PC-9 (cell line): ENCODE results near the gene BMP4. TPM values are rescaled to one million over a fixed set of nuclear protein-coding genes. Genes with fewer than 3 reads are reported as not detected.
A peak's percentile ranks its signal among the peaks of the same experiment; 100 is the strongest.

Experiments
- BruUV-seq: library from RNA; stranded (reverse); fragments of 400-500 nt; replicated peaks from 2 replicates; lab custom pipeline; 2021; lab: Mats Ljungman, UMichigan
- CTCF ChIA-PET: fragments of 300-600 bp; sonication (Branson Sonifier 250); formaldehyde crosslinking; loops from one replicate; lab custom pipeline; 2022; ENCODE audit warnings: antibody characterized with exemption; lab: Charles Lee
- POLR2A ChIA-PET: fragments of 300-600 bp; sonication (Branson Sonifier 250); formaldehyde crosslinking; loops from one replicate; lab custom pipeline; 2022; ENCODE audit warnings: antibody characterized with exemption; ENCODE audit not compliant: unreplicated experiment; lab: Charles Lee
- DNase-seq, 2 experiments: peaks; one replicate each; pipeline versions ENCODE4 v3.0.0 to v3.0.0-alpha.2; 2015 to 2022; ENCODE audit warnings: mixed read lengths in 1 of 2
- H2AFZ ChIP-seq: fragments of 200-600 bp; sonication (generic); 2 replicates; pipeline ENCODE4 v1.8.1; 2017; ENCODE audit warnings: antibody characterized with exemption
- H3F3A ChIP-seq: fragments of 200-600 bp; sonication (generic); 2 replicates; pipeline ENCODE4 v1.8.1; 2017; ENCODE audit warnings: antibody characterized with exemption, mild to moderate bottlenecking, low read depth; ENCODE audit not compliant: insufficient read depth
- H3K27ac ChIP-seq: fragments of 200-600 bp; sonication (generic); 2 replicates; pipeline ENCODE4 v1.6.1; 2016; ENCODE audit warnings: mixed run types
- H3K27me3 ChIP-seq: fragments of 200-600 bp; sonication (generic); 2 replicates; pipeline ENCODE4 v1.6.1; 2016; ENCODE audit warnings: low read depth, mixed run types; ENCODE audit not compliant: insufficient read depth
- H3K36me3 ChIP-seq: fragments of 200-600 bp; sonication (generic); 2 replicates; pipeline ENCODE4 v1.6.1; 2016; ENCODE audit warnings: low read depth, mixed run types
- H3K4me1 ChIP-seq: fragments of 200-600 bp; sonication (generic); replicated peaks from 2 replicates; pipeline ENCODE4 v1.6.1; 2016; ENCODE audit warnings: mixed run types; ENCODE audit not compliant: insufficient read depth
- H3K4me2 ChIP-seq: fragments of 200-600 bp; sonication (generic); 2 replicates; pipeline ENCODE4 v1.6.1; 2017; ENCODE audit warnings: mixed run types
- H3K4me3 ChIP-seq: fragments of 200-600 bp; sonication (generic); 2 replicates; pipeline ENCODE4 v1.6.1; 2016; ENCODE audit warnings: mixed run types
- H3K79me2 ChIP-seq: fragments of 200-600 bp; sonication (generic); 2 replicates; pipeline ENCODE4 v1.6.1; 2017; ENCODE audit warnings: low read depth, mixed run types
- H3K9me2 ChIP-seq: fragments of 200-600 bp; sonication (generic); 2 replicates; pipeline ENCODE4 v1.8.1; 2017; ENCODE audit warnings: mild to moderate bottlenecking; ENCODE audit not compliant: insufficient read depth
- H3K9me3 ChIP-seq: fragments of 200-600 bp; sonication (generic); 2 replicates; pipeline ENCODE4 v1.8.1; 2016; ENCODE audit warnings: low read depth; ENCODE audit not compliant: insufficient read depth
- H4K20me1 ChIP-seq: fragments of 200-600 bp; sonication (generic); 2 replicates; pipeline ENCODE4 v1.8.1; 2017; ENCODE audit not compliant: insufficient read depth
- EZH2 ChIP-seq: fragments of 200-600 bp; sonication (generic); IDR thresholded peaks from 2 replicates; pipeline ENCODE4 v1.8.0; 2017; ENCODE audit warnings: antibody characterized with exemption, low read depth
- intact Hi-C: fragments of 100-400 bp; cut with micrococcal nuclease; formaldehyde crosslinking; loops from one replicate; pipeline ENCODE4 v1.10.0; 2022; ENCODE audit not compliant: unreplicated experiment
- total RNA-seq: library from RNA; stranded (reverse); gene quantifications from 2 replicates; pipeline ENCODE4 v1.2.3, GENCODE V29; 2021
- TF ChIP-seq, protein P1 (sequence below): fragments of 200-600 bp; sonication (generic); conservative IDR thresholded peaks from 2 replicates; pipeline ENCODE4 v1.6.1; 2017; ENCODE audit warnings: mixed run types, antibody characterized with exemption, mild to moderate bottlenecking, moderate library complexity

The BMP4 gene
- total RNA-seq, 1 experiment from 2014 or later = 63.5 TPM

DNA sequence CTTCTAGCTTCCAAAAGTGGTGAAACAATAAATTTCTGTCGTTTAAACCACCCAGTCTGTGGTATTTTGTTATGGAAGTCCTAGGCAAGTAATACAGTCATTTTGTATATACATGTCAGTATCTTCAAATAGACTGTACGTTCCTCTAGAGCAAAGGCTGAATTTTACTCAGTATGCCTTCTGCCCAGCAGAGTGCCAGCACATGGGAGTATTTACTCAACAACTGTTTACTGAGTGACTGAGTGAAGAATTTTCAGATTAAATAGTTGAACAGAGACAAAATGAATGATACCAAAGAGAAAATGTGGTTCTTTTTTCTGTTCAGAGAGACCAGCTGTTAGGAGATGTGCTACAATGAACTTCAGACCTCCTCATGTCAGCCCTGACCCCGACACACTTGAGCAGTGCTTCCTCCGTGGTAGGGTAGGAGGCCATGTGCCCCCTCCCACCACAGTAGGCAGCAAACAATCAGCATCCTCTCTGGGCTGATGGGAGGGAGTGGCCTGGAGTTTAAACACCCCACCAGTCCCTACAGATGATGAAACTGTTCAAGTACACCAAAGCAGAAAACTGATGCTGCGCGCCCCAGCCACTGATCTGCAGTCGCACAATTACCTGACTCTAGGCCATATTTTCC, 21.7 kb downstream of the BMP4 start:
- intact Hi-C loops = no loop called here
- POLR2A ChIA-PET = interaction anchor here (0.5 to 0.6 kb wide), 2 partner anchors 28 to 1644 kb away, joined by 3 to 4 read pairs; no protein-coding TSS in a partner anchor
- H2AFZ ChIP-seq = no peak overlapping the region
- no peaks in the 10 kb centered on the region for H3K27me3 ChIP-seq
- H3K4me1 ChIP-seq = 0 out of 2 replicates have a peak, but pooled peaks cover 9% of the 10 kb centered on the region
- H3F3A ChIP-seq = no peaks in the 10 kb centered on the region
- no peak for DNase-seq
- CTCF ChIA-PET = no interaction called here
- BruUV-seq = no TSS peak
- H3K9me2 ChIP-seq = no peaks in the 10 kb centered on the region
- H3K36me3 ChIP-seq = no peaks in the 10 kb centered on the region
- H3K9me3 ChIP-seq = no peaks in the 10 kb centered on the region
- H3K79me2 ChIP-seq = no peaks in the 10 kb centered on the region
- no peaks in the 10 kb centered on the region for H4K20me1 ChIP-seq
- no peak overlapping the region for H3K27ac ChIP-seq
- no peak overlapping the region for H3K4me3 ChIP-seq
- no peak overlapping the region for H3K4me2 ChIP-seq
- TF ChIP-seq, protein P1, sequence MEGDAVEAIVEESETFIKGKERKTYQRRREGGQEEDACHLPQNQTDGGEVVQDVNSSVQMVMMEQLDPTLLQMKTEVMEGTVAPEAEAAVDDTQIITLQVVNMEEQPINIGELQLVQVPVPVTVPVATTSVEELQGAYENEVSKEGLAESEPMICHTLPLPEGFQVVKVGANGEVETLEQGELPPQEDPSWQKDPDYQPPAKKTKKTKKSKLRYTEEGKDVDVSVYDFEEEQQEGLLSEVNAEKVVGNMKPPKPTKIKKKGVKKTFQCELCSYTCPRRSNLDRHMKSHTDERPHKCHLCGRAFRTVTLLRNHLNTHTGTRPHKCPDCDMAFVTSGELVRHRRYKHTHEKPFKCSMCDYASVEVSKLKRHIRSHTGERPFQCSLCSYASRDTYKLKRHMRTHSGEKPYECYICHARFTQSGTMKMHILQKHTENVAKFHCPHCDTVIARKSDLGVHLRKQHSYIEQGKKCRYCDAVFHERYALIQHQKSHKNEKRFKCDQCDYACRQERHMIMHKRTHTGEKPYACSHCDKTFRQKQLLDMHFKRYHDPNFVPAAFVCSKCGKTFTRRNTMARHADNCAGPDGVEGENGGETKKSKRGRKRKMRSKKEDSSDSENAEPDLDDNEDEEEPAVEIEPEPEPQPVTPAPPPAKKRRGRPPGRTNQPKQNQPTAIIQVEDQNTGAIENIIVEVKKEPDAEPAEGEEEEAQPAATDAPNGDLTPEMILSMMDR = no peak
- no peak for TF ChIP-seq EZH2

DNA sequence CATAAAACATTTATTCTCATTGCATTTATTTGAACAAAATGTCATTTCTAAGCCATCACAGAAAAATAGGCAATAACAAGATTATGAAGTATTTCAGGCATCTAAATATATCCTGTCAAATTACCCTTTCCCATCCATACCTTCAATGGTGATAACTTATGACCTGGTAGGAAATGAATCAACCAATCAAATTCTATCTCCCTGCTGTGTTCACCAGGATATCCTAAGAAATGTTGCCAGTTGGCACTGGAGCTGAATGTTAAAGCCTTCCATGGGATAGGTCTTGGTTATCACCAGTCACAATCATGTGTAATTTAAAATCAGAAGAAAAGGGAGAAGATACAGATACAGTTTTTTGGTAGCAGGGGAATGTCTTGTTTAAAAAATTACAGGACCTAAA, 23.7 kb downstream of the BMP4 start:
- TF ChIP-seq EZH2 = no peak
- TF ChIP-seq, protein P1 = no peak
- no peak for DNase-seq
- Histone ChIP-seq H2AFZ (no peak overlapping the region), H3K4me3 (no peak overlapping the region), H3K27ac (no peak overlapping the region), H3K79me2 (no peaks in the 10 kb centered on the region), H4K20me1 (no peaks in the 10 kb centered on the region), H3K4me2 (no peak overlapping the region), H3K9me3 (no peaks in the 10 kb centered on the region), H3K36me3 (no peaks in the 10 kb centered on the region), H3K27me3 (no peaks in the 10 kb centered on the region), H3K4me1 (0 out of 2 replicates have a peak, but pooled peaks cover 1% of the 10 kb centered on the region), H3K9me2 (no peaks in the 10 kb centered on the region), H3F3A (no peaks in the 10 kb centered on the region)
- intact Hi-C loops = no loop called here
- CTCF ChIA-PET = no interaction called here
- POLR2A ChIA-PET = no interaction called here
- BruUV-seq = no TSS peak

DNA sequence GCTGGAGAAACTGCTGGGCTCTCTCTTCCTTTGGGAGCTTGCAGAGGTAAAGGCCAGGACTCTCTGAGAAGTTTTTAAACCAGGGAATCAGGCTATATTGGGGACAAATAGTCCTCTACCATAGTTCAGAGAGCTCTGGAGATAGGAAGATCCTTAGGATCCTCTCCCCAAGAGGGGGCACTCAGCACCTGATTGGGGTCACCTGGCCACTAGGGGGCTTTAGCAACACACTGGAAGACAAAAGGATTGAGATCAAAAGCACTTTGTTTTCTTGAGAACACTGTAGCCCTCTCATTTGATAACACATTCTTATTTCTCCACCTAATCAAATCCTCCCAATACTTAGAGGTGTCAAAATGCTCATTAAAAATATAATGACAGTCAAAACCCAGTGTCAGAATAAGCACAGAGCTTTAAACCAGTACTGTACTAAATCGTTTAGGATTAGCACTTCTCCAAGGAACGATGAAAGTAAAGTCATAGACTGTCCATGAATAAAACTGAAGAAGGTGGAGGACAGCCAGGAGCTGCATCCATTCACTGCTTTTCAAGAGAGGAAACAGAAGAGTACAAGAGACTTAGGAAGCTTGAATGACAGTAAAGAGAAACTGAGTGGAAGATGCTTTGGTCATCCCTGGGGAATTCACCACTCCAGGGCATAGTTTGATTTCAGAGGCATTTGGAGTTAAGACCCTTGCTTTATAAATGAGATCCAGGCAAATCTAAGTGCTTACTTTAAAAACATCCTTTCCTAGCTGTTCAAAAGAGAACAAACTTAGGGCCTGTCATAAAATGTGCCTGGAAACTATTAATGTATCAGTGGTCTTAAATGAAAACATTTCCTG, 26.5 kb downstream of the BMP4 start:
- Histone ChIP-seq H3K36me3 (no peaks in the 10 kb centered on the region), H3K4me2 (no peak overlapping the region), H4K20me1 (no peaks in the 10 kb centered on the region), H2AFZ (no peak overlapping the region), H3K4me3 (no peak overlapping the region), H3K27me3 (no peaks in the 10 kb centered on the region), H3K27ac (no peak overlapping the region), H3K4me1 (peaks cover 8% of the 10 kb centered on the region), H3K79me2 (no peaks in the 10 kb centered on the region), H3K9me2 (no peaks in the 10 kb centered on the region), H3F3A (peaks cover 6% of the 10 kb centered on the region; the same call in 1 of the 2 replicates), H3K9me3 (no peaks in the 10 kb centered on the region)
- ChIA-PET CTCF (interaction anchor here (0.7 kb wide), 1 partner anchor 290 kb away, joined by 3 read pairs; no protein-coding TSS in a partner anchor), POLR2A (interaction anchor here (0.5 to 0.7 kb wide), 3 partner anchors 17 to 472 kb away, joined by 3 to 15 read pairs (median 4); no protein-coding TSS in a partner anchor)
- DNase-seq = peak; percentile 35 to 38
- intact Hi-C loops = loop anchor here (10.0 kb wide), 1 partner anchor 215 kb away; no protein-coding TSS in a partner anchor
- TF ChIP-seq, protein P1 = peak; percentile 70
- TF ChIP-seq EZH2 = no peak
- BruUV-seq = no TSS peak
